Measurements from ENCODE around the gene MYO5B.
"Not testable (repeated sequence)": the region's sequence is repeated elsewhere in the genome, so short reads cannot be mapped to it uniquely, and the experiment has no call there.

Gene MYO5B

GRCh38 chr18:50094786-50095185 is 100.2 kb downstream of the MYO5B start:
- DNase-seq = not testable (repeated sequence)

GRCh38 chr18:50094221-50094773 is 100.7 kb downstream of the MYO5B start:
- no peak for DNase-seq

DNA sequence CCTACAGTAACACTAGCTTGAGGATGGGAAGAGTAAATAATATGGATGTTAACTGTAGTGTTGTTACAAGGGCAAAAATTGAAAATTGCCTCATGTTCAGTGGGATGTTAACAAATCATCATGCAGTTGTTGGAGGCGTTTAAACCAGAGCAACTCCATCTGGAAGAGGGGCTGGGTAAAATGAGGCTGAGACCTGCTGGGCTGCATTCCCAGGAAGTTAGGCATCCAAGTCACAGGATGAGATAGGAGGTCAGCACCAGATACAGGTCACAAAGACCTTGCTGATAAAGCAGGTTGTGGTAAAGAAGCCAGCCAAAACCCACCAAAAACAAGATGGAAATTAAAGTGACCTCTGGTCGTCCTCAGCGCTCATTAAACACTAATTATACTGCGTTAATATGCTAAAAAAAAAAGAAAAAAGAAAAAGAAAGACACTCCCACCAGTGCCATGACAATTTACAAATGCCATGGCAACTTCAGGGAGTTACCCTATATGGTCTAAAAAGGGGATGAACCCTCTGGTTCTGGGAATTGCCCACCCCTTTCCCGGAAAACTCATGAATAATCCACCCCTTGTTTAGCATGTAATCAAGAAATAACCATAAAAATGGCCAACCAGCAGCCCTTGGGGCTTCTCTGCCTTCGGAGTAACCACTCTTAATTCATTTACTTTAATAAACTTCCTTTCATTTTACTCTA is 101.4 kb downstream of the MYO5B start:
- no peak for DNase-seq

GRCh38 chr18:50092245-50092805 is 102.6 kb downstream of the MYO5B start:
- DNase-seq = no peak

DNA sequence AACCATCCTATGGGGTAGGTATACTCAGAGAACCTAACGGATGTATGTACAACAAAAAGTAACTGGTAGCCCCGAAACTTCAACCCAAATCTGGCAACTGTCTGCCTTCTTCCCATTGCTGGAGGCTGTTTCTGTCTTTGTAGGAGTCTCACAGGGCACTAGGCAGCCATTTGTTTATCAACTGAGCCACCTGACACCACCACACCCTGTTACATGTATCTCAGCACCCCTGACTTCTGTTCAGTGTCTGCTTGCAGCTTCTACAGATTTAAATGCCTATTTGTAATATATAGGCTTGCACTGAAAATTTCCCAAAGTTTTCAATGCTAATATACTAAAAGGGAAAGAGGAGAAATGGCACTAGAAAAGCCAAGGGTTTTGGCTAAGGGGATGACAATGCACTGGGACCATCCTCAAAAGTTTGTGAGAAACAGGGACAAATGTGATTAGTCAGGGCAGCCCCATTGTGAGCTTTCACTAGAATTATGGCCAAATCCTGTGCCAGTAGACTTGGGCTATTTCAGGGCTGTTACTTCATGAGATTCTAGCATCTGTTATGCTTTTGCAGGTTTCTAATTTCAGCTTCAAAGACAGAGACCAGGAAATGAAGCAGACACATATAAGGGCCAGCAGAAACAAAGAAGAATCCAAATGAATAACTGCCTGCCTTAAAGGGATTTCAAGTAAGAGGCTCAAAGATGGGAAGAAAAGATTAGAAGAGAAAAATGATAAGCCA is 103.3 kb downstream of the MYO5B start:
- no peak for DNase-seq

DNA sequence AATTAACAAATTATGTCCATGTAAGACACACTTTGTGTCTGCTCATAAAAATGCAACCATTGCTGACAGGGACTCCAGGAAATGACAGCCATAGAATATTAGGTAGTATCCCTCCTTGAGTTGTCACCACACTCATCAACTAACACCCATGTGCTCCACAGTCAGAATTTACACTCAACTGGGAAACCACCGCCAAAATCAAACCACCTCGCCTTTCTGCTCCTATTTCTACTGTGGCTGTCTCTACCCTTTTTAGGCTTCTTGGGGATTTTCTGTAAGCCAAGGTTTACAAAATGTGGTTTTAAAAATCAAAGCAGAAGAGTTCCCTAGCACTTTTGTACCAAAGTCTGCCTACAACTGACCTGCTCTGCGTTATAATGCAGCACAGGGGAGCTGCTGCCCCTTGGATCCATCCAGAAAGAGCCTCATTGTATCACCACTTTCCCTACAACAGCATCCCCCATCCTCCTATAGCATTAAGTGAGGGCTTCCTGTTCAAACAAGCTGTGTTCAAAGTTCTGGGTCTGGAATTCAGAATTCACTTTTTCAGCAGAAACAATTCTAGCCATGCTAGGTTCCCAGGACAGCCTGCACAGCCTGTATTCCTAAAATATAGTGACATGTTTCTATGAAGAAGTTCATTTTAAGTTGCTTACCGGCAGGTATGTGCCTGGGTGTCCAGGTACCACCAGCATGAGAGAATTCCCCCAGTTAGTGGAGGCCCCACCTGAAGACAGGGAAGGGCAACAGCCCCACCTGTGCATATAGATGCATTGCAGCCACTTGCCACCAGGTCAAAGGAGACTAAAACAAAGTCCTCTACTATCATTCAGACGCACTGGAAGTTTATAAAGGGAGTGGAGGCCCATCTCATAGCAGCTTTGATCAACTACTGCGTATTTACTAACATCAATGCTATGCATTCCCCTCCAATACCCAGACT is 104.3 kb downstream of the MYO5B start:
- DNase-seq = no peak

- no peak for DNase-seq
Observed at GRCh38 chr18:50089702-50090101, 105.2 kb downstream of the MYO5B start.

DNA sequence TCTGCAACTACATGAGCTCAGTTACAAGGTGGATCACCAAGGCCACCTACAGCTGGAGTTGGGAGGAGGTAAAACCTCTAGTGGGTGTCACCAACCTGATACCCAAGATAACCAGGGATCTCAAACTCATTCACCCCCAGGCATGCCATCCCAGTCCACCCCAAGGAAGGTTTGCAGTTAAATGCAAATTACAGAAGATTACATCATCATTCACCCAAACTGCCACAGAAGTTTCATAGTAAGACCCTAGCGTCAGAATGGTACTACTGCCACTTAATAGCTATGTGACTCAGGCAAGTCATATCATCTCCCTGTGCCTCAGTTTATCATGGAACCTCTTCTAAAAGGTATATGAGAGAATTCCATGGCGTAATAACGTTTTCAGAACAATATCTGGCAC is 111.2 kb downstream of the MYO5B start:
- DNase-seq = no peak

GRCh38 chr18:50080932-50081560 is 113.9 kb downstream of the MYO5B start:
- DNase-seq = no peak

DNA sequence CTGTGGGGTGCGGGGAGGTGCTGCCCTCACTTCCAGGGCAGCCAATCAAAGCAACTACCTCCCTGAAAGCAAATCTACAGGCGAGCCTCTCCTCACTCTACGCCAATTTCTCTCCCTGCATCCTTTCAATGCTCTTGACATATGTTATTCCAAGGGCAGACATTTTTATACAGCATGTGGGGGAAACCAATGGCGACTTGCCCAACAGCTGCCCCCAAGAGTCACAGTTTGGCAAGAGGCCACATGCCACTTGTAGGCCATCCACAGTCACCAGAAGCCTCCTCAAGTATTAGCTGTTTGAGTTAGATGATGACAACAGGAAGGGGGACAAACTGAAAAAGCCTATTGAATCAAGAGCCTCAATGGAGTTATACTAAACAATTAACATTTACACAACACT is 114.6 kb downstream of the MYO5B start:
- no peak for DNase-seq

- no peak for DNase-seq
Observed at GRCh38 chr18:50079571-50080295, 115.2 kb downstream of the MYO5B start.

DNA sequence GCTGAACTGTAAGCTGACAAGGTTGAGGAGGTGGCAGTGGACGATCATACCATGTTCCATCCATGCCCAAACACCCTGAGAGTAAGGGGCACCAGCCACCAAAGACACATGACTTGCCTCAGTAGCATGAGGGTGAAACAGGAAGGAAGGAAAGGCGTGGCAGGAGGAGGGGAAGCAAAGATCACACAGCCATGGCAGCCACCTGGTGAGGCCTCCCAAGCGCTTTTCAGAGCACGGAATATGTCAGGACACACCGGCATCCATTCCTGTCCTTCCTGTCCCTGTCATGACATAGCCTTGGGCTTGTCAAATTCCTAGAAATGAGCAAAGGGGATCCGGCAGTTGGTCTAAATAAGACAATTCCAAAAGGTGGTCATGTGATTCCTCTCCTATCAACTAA is 118.7 kb downstream of the MYO5B start:
- DNase-seq = no peak

- no peak for DNase-seq
Observed at GRCh38 chr18:50075772-50076171, 119.2 kb downstream of the MYO5B start.

DNA sequence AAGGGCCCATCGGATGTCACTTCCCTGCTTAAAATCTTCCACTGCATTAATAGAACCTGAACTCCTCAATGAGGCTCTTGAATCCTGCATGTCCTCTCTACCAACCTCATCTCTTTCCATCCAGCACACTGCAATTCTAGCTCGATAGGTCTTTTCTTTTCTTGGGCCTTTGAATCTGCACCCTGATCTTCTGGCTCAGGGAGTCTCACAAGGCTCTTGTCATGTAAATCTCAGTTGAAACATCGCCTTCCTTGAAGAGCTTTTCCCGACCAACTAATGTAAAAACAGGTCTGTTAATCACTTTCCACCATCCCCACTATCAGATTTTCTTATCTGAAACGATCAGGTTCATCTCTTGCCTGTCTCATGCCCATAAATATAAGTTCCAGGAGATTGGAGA is 120.5 kb downstream of the MYO5B start:
- no peak for DNase-seq

- no peak for DNase-seq
Observed at GRCh38 chr18:50073319-50073718, 121.6 kb downstream of the MYO5B start.

DNA sequence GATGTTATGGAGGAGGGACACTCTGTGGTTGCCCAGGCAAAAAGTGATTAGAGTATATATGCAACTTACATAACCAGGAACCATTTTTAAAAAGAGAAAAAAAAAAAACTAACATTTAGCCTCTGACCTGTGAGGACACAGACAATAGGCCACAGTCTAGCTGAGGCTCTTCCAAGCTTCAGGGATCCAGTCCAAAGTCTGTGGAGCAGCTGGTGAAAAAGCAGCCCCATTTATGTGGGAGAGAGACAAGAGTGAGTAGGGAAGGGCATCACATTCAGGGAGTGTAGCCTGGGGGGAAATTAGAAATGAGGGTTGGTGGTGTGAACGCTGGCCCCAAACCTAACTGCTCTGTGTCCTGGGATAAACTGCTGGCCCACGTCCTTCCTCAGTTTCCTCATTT is 122.8 kb downstream of the MYO5B start:
- DNase-seq = no peak

DNA sequence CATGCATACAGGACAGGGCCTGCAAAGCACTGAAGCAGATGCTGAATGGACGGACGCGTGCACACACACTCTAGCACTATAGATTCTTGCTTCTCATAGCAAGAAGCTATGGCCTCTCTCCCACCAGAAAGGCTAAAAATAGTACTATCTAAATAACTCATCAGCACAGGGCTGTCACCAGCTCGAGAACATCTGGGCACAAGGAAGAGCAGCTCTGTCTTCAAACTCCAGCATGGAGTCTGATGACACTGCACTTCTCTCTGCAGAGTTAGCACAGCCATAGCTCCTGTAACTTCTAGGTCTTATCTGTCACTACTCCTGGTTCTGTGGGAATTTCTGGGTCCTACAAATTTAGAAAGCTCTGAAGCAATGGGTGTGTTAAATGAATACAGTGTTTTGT is 123.5 kb downstream of the MYO5B start:
- no peak for DNase-seq

- DNase-seq = no peak
Observed at GRCh38 chr18:50069422-50069821, 125.5 kb downstream of the MYO5B start.

DNA sequence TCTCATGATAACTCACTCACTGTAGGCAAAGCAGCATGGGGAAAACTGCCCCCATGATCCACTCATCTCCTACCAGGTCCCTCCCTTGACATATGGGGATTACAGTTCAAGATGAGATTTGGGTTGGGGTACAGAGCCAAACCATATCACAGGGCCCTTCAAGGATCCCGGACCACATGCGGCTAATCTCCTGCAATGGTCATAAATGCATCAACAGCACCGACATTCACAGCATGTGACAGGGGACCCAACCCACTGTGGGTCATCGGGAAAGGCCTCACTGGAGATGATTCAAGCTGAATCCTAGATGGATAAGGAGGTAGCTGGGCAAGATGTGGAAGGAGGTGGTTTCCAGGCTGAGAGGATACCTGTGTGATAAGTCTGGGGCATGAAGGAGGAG is 129.4 kb downstream of the MYO5B start:
- no peak for DNase-seq

DNA sequence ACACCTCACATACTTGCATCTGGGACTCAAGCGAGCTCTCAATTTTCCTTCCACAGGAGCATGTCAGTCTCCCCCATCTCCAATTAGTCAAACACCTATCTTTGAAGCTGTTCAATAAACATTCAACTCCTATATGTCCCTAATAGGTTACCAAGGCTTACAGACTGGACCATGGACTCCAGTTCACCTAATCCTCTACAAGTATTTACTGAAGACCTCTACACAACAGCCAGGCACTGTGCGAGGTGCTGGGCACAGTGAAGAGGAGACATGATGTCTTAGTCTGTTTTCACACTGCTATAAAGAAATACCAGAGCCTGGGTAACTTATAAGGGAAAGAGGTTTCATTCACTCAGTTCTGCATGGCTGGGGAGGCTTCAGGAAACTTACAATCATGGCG is 129.9 kb downstream of the MYO5B start:
- no peak for DNase-seq

DNA sequence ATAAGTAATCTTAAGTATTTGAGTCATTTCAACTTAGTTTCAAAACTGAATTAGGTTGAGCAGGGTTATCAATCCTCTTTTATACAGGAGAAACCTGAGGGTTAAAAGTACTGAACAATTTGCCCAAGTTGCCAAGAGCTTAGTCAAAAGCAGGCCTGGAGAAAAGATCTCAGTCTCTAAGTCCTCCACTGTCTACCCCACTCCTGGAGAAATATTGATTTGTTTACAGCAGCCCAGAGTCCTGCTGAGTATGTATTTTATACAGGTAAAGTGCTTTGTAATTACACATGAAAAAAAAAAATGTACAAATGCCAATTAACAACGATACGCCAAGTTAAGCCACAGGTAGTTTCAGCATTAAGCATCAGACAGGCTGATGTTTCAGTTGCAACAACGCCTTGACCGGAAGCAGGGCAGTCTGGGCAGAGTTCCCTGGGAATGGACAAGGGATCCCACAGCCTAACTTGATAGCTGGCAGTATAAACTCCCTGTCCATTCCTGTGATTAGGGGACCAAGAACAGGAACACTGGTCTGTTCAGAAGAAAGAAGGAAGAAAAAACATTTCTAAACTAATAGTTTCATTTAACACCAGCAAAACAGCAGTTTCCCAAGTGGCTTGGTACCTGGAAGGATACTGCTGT is 132.9 kb downstream of the MYO5B start:
- DNase-seq = no peak

Data from activated CD4-positive, alpha-beta T cell treated with anti-CD3 and anti-CD28 coated beads, Interleukin-2, Interleukin-6, amounts not matched to agents 100 ng/mL and 50 ng/mL, durations not matched to agents 16 hours and 8 hours (primary cell).